Endothelial cell of umbilical vein (primary cell): ENCODE data around the gene FBLN2. TPM values are rescaled to one million over a fixed set of nuclear protein-coding genes. Genes with fewer than 3 reads are reported as not detected.

ENCODE experiments used
- BruUV-seq: library from RNA; stranded (reverse); fragments of 400-500 nt; replicated peaks from 2 replicates; lab custom pipeline; 2021; lab: Mats Ljungman, UMichigan
- CTCF ChIA-PET: fragments of 300-600, 350-600 bp; sonication (Branson Sonifier 250); formaldehyde crosslinking; loops from one replicate; lab custom pipeline; 2021; ENCODE audit warnings: antibody characterized with exemption, inconsistent platforms; lab: Charles Lee
- POLR2A ChIA-PET: fragments of 300-600, 350-600 bp; sonication (Branson Sonifier 250); formaldehyde crosslinking; loops from one replicate; lab custom pipeline; 2021; ENCODE audit warnings: antibody characterized with exemption, inconsistent platforms; lab: Charles Lee
- DNase-seq: peaks from one replicate; pipeline ENCODE4 v3.0.0-alpha.2; 2011; ENCODE audit warnings: low read depth, low spot score
- FAIRE-seq: peaks from 2 replicates; lab custom pipeline; 2011; peaks lifted over from hg19 to GRCh38; lab: Jason Lieb, UNC
- H2AFZ ChIP-seq: 2 replicates; pipeline ENCODE4 v1.6.0; 2012; ENCODE audit warnings: low read depth, low read length, control low read depth, inconsistent platforms
- H3K27ac ChIP-seq: 2 replicates; pipeline ENCODE4 v1.5.1; 2011; ENCODE audit warnings: low read depth, mild to moderate bottlenecking, control low read depth, low read length, moderate library complexity; ENCODE audit not compliant: insufficient read depth
- H3K27me3 ChIP-seq, 2 experiments: 2 replicates each; pipeline versions ENCODE4 v1.6.0 to v1.6.1; 2011; ENCODE audit warnings: low read length in 2 of 2, mixed read lengths in 1 of 2; ENCODE audit not compliant: control insufficient read depth in 2 of 2, insufficient read depth in 2 of 2
- H3K36me3 ChIP-seq, 2 experiments: 2 replicates in 1 of 2; 3 replicates in 1 of 2; pipeline ENCODE4 v1.5.1; 2011; ENCODE audit warnings: low read length in 2 of 2, mild to moderate bottlenecking in 1 of 2, moderate library complexity in 1 of 2; ENCODE audit not compliant: control insufficient read depth in 2 of 2, insufficient read depth in 2 of 2; ENCODE audit errors: extremely low read depth in 1 of 2
- H3K4me1 ChIP-seq: 3 replicates; pipeline ENCODE4 v1.5.1; 2011; ENCODE audit warnings: mild to moderate bottlenecking, low read length; ENCODE audit not compliant: control insufficient read depth, insufficient read depth; ENCODE audit errors: extremely low read depth
- H3K4me2 ChIP-seq: 2 replicates; pipeline ENCODE4 v1.6.1; 2011; ENCODE audit warnings: low read length, control low read depth, mixed read lengths; ENCODE audit not compliant: insufficient read depth
- H3K4me3 ChIP-seq, 3 experiments: fragments of 200-600 bp in 1 of 3; sonication (generic), shearing (Covaris generic) in 1 of 3; replicated peaks in 1 of 3; 2 replicates each; pipeline ENCODE4 v1.5.1; 2011 to 2016; ENCODE audit warnings: control low read depth in 3 of 3, low read length in 3 of 3, mild to moderate bottlenecking in 2 of 3, inconsistent platforms in 1 of 3, low read depth in 1 of 3, moderate library complexity in 1 of 3; ENCODE audit not compliant: insufficient read depth in 1 of 3
- H3K79me2 ChIP-seq: 2 replicates; pipeline ENCODE4 v1.6.0; 2012; ENCODE audit warnings: low read length, inconsistent platforms; ENCODE audit not compliant: control insufficient read depth, insufficient read depth
- H3K9ac ChIP-seq: replicated peaks from 2 replicates; pipeline ENCODE3; 2011; ENCODE audit warnings: low read length, control low read depth; ENCODE audit not compliant: insufficient read depth; ENCODE audit errors: extremely low read depth
- H3K9me1 ChIP-seq: replicated peaks from 3 replicates; pipeline ENCODE4 v1.6.0; 2011; ENCODE audit warnings: mild to moderate bottlenecking, low read length; ENCODE audit not compliant: control insufficient read depth, insufficient read depth; ENCODE audit errors: extremely low read depth
- H3K9me3 ChIP-seq: replicated peaks from 2 replicates; pipeline ENCODE4 v1.5.1; 2012; ENCODE audit warnings: low read length, inconsistent platforms; ENCODE audit not compliant: control insufficient read depth, insufficient read depth
- H4K20me1 ChIP-seq: replicated peaks from 2 replicates; pipeline ENCODE3; 2011; ENCODE audit warnings: mild to moderate bottlenecking, low read length; ENCODE audit not compliant: control insufficient read depth, insufficient read depth; ENCODE audit errors: extremely low read depth
- CTCF ChIP-seq, 2 donors: IDR thresholded peaks; 1 replicate in 1 of 2; 2 replicates in 1 of 2; pipeline ENCODE4 v1.5.1; 2011; ENCODE audit warnings: low read length in 2 of 2, mild to moderate bottlenecking in 2 of 2, moderate library complexity in 2 of 2, control low read depth in 1 of 2, inconsistent platforms in 1 of 2, low read depth in 1 of 2; ENCODE audit not compliant: insufficient read depth in 1 of 2; ENCODE audit errors: extremely low read depth in 1 of 2
- EZH2 ChIP-seq: IDR thresholded peaks from 2 replicates; pipeline ENCODE4 v1.6.1; 2012; ENCODE audit warnings: borderline replicate concordance, low read depth, mild to moderate bottlenecking, moderate library complexity, low read length, inconsistent platforms; ENCODE audit not compliant: severe bottlenecking
- FOS ChIP-seq: IDR thresholded peaks from 2 replicates; pipeline ENCODE4 v1.6.1; 2011; ENCODE audit warnings: mild to moderate bottlenecking, low read length, moderate library complexity, borderline replicate concordance; ENCODE audit not compliant: insufficient read depth
- JUN ChIP-seq: IDR thresholded peaks from 2 replicates; pipeline ENCODE4 v1.6.1; 2011; ENCODE audit warnings: borderline replicate concordance, low read depth; ENCODE audit not compliant: insufficient read length, insufficient read depth
- MAX ChIP-seq: IDR thresholded peaks from 2 replicates; pipeline ENCODE4 v1.6.1; 2011; ENCODE audit not compliant: insufficient read depth, insufficient read length
- MYC ChIP-seq: IDR thresholded peaks from one replicate; pipeline ENCODE4 v1.6.1; 2011; ENCODE audit warnings: mild to moderate bottlenecking, low read depth, low read length
- dilution Hi-C: fragments of 300-500 bp; cut with MboI; formaldehyde crosslinking; loops from one replicate; pipeline ENCODE4 v1.15.0; 2019; ENCODE audit warnings: low sequenced_read_pairs; ENCODE audit not compliant: extremely low pct_ligation_motif_present
- intact Hi-C: fragments of 100-400 bp; cut with micrococcal nuclease; formaldehyde crosslinking; loops from one replicate; pipeline ENCODE4 v1.10.0; 2022
- polyA plus RNA-seq, 4 experiments: library from polyadenylated mRNA; depleted of rRNA in 3 of 4; stranded (reverse) in 3 of 4; unstranded in 1 of 4; fragments of >200 nt; gene quantifications; 2 replicates each; pipeline versions ENCODE4 v1.2.1 to v1.2.3, GENCODE V29; 2011 to 2012; ENCODE audit warnings: missing spikeins in 1 of 4
- total RNA-seq: library from RNA; stranded (reverse); gene quantifications from 2 replicates; pipeline ENCODE4 v1.2.3, GENCODE V29; 2021

Gene FBLN2
- total and polyA plus RNA-seq, 2 donors (not counting 3 experiments of a cell fraction or from before 2014, with no cell fraction given), result 1.4 to 1.9 TPM

GRCh38 chr3:13650210-13651056 is 101.5 kb downstream of the FBLN2 start:
- ChIA-PET POLR2A (no interaction called here), CTCF (interaction anchor here (0.7 to 13.8 kb wide), 13 partner anchors 7 to 559 kb away, joined by 3 to 746 read pairs (median 3); partner anchors contain the start of genes FBLN2 and HDAC11)
- no TSS peak for BruUV-seq
- H3K9me1 ChIP-seq, result no peaks in the 10 kb centered on the region
- H3K4me1 ChIP-seq, result no peaks in the 10 kb centered on the region
- peaks cover 3 to 4% of the 10 kb centered on the region in 2 experiments for H3K27me3 ChIP-seq
- no peak overlapping the region for H3K9ac ChIP-seq
- peak; percentile 80 for FAIRE-seq
- no peak overlapping the region for H3K27ac ChIP-seq
- no peaks in the 10 kb centered on the region for H3K36me3 ChIP-seq
- H3K79me2 ChIP-seq, result no peaks in the 10 kb centered on the region
- H3K9me3 ChIP-seq, result no peaks in the 10 kb centered on the region
- intact Hi-C loops, result loop anchor here (10.0 kb wide), 1 partner anchor 814 kb away; no protein-coding TSS in a partner anchor
- TF ChIP-seq CTCF (IDR thresholded peaks at IDR 0.05; ENCODE audit: extremely low read depth in 1 of 2, insufficient read depth in 1 of 2, low read depth in 1 of 2, low read length in 2 of 2) (peak; percentile 99 to 100), MAX (no peak)
- H4K20me1 ChIP-seq, result no peaks in the 10 kb centered on the region
- H3K4me2 ChIP-seq, result no peak overlapping the region
- no peak overlapping the region for H3K4me3 ChIP-seq
- dilution Hi-C loops, result no loop called here
- H2AFZ ChIP-seq, result no peak overlapping the region
- peak; percentile 75 for DNase-seq

- DNase-seq (no peak), FAIRE-seq (no peak)
- H3K27ac ChIP-seq, result no peak overlapping the region
- no peaks in the 10 kb centered on the region for H3K36me3 ChIP-seq
- no peaks in the 10 kb centered on the region for H3K4me1 ChIP-seq
- no peak overlapping the region for H3K9ac ChIP-seq
- dilution Hi-C loops, result no loop called here
- peaks cover 3 to 4% of the 10 kb centered on the region in 2 experiments for H3K27me3 ChIP-seq
- ChIA-PET CTCF (interaction anchor here (0.7 to 13.8 kb wide), 6 partner anchors 100 to 559 kb away, joined by 3 to 746 read pairs (median 4); partner anchors contain the start of gene HDAC11), POLR2A (no interaction called here)
- no peak overlapping the region for H3K4me2 ChIP-seq
- no peak overlapping the region for H2AFZ ChIP-seq
- no peaks in the 10 kb centered on the region for H3K79me2 ChIP-seq
- BruUV-seq, result no TSS peak
- intact Hi-C loops, result loop anchor here (10.0 kb wide), 1 partner anchor 814 kb away; no protein-coding TSS in a partner anchor
- no peaks in the 10 kb centered on the region for H3K9me1 ChIP-seq
- TF ChIP-seq FOS, result no peak
- no peak for TF ChIP-seq CTCF (IDR thresholded peaks at IDR 0.05; ENCODE audit: extremely low read depth in 1 of 2, insufficient read depth in 1 of 2, low read depth in 1 of 2, low read length in 2 of 2)
- TF ChIP-seq EZH2, result no peak
- TF ChIP-seq MYC, result no peak
- no peak for TF ChIP-seq JUN
- H4K20me1 ChIP-seq, result no peaks in the 10 kb centered on the region
- H3K9me3 ChIP-seq, result no peaks in the 10 kb centered on the region
- no peak overlapping the region for H3K4me3 ChIP-seq
Observed at GRCh38 chr3:13651057-13651400, 102.1 kb downstream of the FBLN2 start.
